GM21423 (cell line): ENCODE data around the gene EPS8L2.
"Not testable (repeated sequence)": the region's sequence is repeated elsewhere in the genome, so short reads cannot be mapped to it uniquely, and the experiment has no call there.

Experiments
- ATAC-seq: cut with Tn5 transposase; IDR thresholded peaks from one replicate; pipeline ENCODE4 v1.9.1; 2021; ENCODE audit warnings: mild to moderate bottlenecking, moderate library complexity; ENCODE audit not compliant: unreplicated experiment

The EPS8L2 gene

GRCh38 chr11:689625-690024 lies 16.4 kb upstream of the EPS8L2 start:
- ATAC-seq = no peak

GRCh38 chr11:690244-690643 lies 15.8 kb upstream of the EPS8L2 start:
- not testable (repeated sequence) for ATAC-seq

- ATAC-seq = no peak
Measured at GRCh38 chr11:690738-691633, 15.0 kb upstream of the EPS8L2 start.

GRCh38 chr11:691710-692590 lies 14.1 kb upstream of the EPS8L2 start:
- no peak for ATAC-seq

GRCh38 chr11:692824-693414 lies 13.1 kb upstream of the EPS8L2 start:
- no peak for ATAC-seq

GRCh38 chr11:693415-693831 lies 12.6 kb upstream of the EPS8L2 start:
- no peak for ATAC-seq

- ATAC-seq = no peak
Measured at GRCh38 chr11:693887-694562, 12.0 kb upstream of the EPS8L2 start.

- ATAC-seq = peak; percentile 83
Measured at GRCh38 chr11:694563-695287, 11.3 kb upstream of the EPS8L2 start, which contains the start of gene DEAF1. Gene DEAF1, minus strand, starts transcription at chr11:695222. Its CDS starts 175 bp downstream, at chr11:695047.

GRCh38 chr11:695288-695537 lies 10.8 kb upstream of the EPS8L2 start:
- no peak for ATAC-seq

- ATAC-seq = peak; percentile 73
Measured at GRCh38 chr11:695538-696248, 10.3 kb upstream of the EPS8L2 start, which contains the start of gene TMEM80. Gene TMEM80, plus strand, starts transcription at chr11:695816. Its CDS starts 12 bp downstream, at chr11:695828.

GRCh38 chr11:696955-697491 lies 9.0 kb upstream of the EPS8L2 start:
- no peak for ATAC-seq

GRCh38 chr11:697811-698311 lies 8.2 kb upstream of the EPS8L2 start:
- ATAC-seq = no peak

- ATAC-seq = no peak
Measured at GRCh38 chr11:698493-699115, 7.4 kb upstream of the EPS8L2 start.

- no peak for ATAC-seq
Measured at GRCh38 chr11:699116-699508, 6.9 kb upstream of the EPS8L2 start.

- ATAC-seq = no peak
Measured at GRCh38 chr11:699753-700152, 6.3 kb upstream of the EPS8L2 start.

GRCh38 chr11:701741-702461 lies 4.1 kb upstream of the EPS8L2 start:
- no peak for ATAC-seq

GRCh38 chr11:702462-703461 lies 3.3 kb upstream of the EPS8L2 start:
- no peak for ATAC-seq
